Measurements from ENCODE around the gene NRCAM. TPM values are rescaled to one million over a fixed set of nuclear protein-coding genes. Genes with fewer than 3 reads are reported as not detected.

The NRCAM gene
- total RNA-seq, 1 donor from 2014 or later, result 11.0 TPM

DNA sequence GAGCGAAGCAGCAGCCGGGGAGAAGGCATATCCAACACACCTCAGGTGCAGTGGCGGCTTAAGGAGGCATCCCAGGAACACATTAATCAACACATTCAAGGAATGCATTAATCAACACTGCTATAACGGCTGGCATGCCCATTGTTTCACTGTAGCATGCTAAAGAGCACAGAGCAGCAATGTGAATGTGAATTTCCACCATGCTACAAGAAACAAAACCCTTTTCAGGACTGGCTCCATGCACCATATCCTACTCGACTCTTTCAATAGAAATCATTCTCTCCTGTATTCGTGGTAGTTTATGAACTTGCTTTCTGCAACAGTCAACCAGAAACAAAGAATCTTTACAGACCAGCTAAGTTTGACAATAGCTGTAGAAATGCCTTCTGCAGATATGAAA is 149.0 kb downstream of the NRCAM start:
- TF ChIP-seq, protein P1, sequence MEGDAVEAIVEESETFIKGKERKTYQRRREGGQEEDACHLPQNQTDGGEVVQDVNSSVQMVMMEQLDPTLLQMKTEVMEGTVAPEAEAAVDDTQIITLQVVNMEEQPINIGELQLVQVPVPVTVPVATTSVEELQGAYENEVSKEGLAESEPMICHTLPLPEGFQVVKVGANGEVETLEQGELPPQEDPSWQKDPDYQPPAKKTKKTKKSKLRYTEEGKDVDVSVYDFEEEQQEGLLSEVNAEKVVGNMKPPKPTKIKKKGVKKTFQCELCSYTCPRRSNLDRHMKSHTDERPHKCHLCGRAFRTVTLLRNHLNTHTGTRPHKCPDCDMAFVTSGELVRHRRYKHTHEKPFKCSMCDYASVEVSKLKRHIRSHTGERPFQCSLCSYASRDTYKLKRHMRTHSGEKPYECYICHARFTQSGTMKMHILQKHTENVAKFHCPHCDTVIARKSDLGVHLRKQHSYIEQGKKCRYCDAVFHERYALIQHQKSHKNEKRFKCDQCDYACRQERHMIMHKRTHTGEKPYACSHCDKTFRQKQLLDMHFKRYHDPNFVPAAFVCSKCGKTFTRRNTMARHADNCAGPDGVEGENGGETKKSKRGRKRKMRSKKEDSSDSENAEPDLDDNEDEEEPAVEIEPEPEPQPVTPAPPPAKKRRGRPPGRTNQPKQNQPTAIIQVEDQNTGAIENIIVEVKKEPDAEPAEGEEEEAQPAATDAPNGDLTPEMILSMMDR (conservative IDR thresholded peaks at IDR 0.05; ENCODE audit: low read depth, low read length), result no peak
- no peak overlapping the region for H3K4me3 ChIP-seq (ENCODE audit: low read depth, low read length)
- no peak for DNase-seq (ENCODE audit: low read depth)

DNA sequence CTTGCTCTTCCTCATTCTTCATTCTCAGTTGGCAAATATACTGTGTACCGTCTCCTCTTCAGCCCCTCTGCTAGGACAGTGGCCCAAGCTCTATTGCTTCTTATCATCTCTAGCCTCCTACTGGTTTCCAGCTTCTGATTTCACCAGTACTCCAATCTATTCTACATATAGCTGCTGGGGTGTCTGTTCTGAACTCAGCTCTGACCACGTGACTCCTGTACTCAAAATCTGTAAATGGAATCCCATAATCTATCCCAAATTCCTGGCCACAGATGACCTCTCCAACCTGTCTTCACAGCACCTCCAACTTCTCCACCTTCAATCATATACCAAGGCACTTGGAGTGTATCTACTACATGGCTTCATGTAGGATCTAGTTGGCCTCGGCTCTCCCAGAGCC is 152.9 kb downstream of the NRCAM start:
- TF ChIP-seq, protein P1 (conservative IDR thresholded peaks at IDR 0.05; ENCODE audit: low read depth, low read length), result no peak
- no peak for DNase-seq (ENCODE audit: low read depth)
- H3K4me3 ChIP-seq (ENCODE audit: low read depth, low read length), result no peak overlapping the region

DNA sequence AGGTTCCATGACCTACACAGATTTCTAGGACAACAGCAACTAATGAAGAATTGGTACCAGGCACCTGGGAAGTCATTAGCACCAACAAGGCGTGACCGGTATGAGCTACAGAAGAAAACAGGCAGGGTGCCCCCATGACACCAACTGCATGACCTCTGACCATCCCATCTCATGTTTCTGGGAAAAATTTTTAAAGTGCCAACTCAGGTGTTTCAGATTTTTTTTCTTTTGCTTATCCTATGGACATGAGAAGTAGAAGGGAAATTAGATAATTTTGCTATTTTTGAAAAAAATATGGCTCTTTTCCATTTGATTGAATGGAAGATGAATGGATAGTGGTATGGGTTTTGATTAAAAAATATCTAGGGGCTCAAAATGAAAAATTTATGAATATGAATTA is 154.8 kb downstream of the NRCAM start:
- TF ChIP-seq, protein P1 (conservative IDR thresholded peaks at IDR 0.05; ENCODE audit: low read depth, low read length), result no peak
- no peak for DNase-seq (ENCODE audit: low read depth)
- no peak overlapping the region for H3K4me3 ChIP-seq (ENCODE audit: low read depth, low read length)

GRCh38 chr7:108299251-108299973 is 156.8 kb downstream of the NRCAM start:
- no peak for DNase-seq (ENCODE audit: low read depth)
- TF ChIP-seq, protein P1 (conservative IDR thresholded peaks at IDR 0.05; ENCODE audit: low read depth, low read length), result no peak
- no peak overlapping the region for H3K4me3 ChIP-seq (ENCODE audit: low read depth, low read length)

DNA sequence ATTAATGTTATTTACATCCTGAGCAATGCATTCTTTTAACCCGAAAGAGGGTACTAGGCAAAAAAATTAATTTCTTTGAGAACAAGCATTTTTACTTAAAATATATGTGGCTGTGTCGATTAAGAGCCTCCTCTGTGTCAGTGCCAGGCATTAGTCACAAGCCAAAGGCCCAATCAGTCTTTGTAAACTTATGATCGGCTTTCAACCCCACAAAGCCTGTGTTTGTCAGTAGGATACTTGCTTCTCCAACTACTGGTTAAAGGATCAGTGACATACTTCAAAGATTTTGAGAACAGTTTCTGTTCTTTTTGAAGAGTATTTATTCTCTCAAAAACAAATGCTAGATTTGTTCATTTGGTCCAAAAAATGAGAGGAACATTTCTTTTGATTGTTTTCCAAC is 159.3 kb downstream of the NRCAM start:
- TF ChIP-seq, protein P1 (conservative IDR thresholded peaks at IDR 0.05; ENCODE audit: low read depth, low read length), result no peak
- no peak for DNase-seq (ENCODE audit: low read depth)
- no peak overlapping the region for H3K4me3 ChIP-seq (ENCODE audit: low read depth, low read length)

DNA sequence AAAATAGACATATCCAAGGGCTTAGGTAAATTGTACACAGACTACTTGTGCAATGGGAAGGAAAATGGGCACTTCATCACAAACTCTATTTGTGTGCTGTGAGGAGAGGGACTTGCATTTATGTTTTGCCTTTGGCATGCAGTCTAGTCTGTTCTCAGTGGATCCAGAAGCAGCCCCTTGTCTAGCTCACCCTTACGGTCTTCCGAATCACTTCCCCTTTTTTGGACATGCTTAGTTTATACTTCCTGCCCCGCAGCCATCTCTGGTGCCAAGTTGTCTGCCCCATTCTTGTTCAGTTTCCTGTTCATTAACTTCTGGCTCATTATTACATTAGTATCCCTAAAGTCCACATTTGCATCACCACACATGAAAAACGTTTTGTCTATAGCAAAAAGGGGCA is 161.6 kb downstream of the NRCAM start:
- TF ChIP-seq, protein P1 (conservative IDR thresholded peaks at IDR 0.05; ENCODE audit: low read depth, low read length), result no peak
- no peak for DNase-seq (ENCODE audit: low read depth)
- no peak overlapping the region for H3K4me3 ChIP-seq (ENCODE audit: low read depth, low read length)

DNA sequence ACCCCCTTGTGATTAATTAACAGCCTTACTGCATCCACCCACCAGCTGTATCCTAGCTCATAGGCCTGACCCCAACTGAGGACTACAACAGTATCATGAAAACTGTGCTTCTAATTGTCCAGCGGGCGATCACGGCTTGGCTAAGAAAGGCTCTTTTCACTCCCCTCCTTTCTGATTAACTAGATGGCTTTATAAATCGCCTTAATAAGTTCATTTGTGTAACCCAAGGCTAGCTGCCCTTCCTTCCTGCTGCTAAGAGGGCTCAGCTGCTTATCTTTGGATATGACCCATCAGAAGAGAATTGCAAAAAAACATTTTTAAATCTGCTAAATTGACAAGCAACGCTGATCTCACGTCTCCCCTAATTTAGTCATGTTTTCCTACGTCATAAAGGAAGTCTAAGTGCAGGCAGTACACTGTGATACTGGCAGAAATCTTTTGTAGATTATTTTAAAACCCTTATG is 163.1 kb downstream of the NRCAM start:
- DNase-seq (ENCODE audit: low read depth), result no peak
- TF ChIP-seq, protein P1 (conservative IDR thresholded peaks at IDR 0.05; ENCODE audit: low read depth, low read length), result no peak
- no peak overlapping the region for H3K4me3 ChIP-seq (ENCODE audit: low read depth, low read length)

Data from epithelial cell of proximal tubule (primary cell).